ENCODE results near the gene LAMA2.

GRCh38 chr6:128918886-128919285, 35.9 kb downstream of the LAMA2 start:
- TF ChIP-seq CTCF (IDR thresholded peaks at IDR 0.05) (no peak), POLR2A (IDR thresholded peaks at IDR 0.05) (no peak), EP300 (IDR thresholded peaks at IDR 0.05) (no peak), POLR2AphosphoS5 (IDR thresholded peaks at IDR 0.05) (no peak)

Measured in suprapubic skin (tissue), 4 donors.